A549 (cell line): ENCODE data around the gene PGPEP1. TPM values are rescaled to one million over a fixed set of nuclear protein-coding genes. Genes with fewer than 3 reads are reported as not detected.
A peak's percentile ranks its signal among the peaks of the same experiment; 100 is the strongest.

Experiments used
- ATAC-seq, 2 experiments: fragments of 200-7000 bp in 1 of 2; fragments of >200 bp in 1 of 2; cut with Nextera tagmentation in 1 of 2; cut with Tn5 transposase in 1 of 2; 3 replicates each; pipeline versions ENCODE4 v1.8.0 to v1.9.1; 2018 to 2020; ENCODE audit warnings: mild to moderate bottlenecking in 1 of 2, moderate library complexity in 1 of 2
- CTCF ChIA-PET: fragments of 300-600 bp; sonication (Branson Sonifier 250); formaldehyde crosslinking; extraction: SDS; loops from one replicate; lab custom pipeline; 2021; ENCODE audit warnings: antibody characterized with exemption, inconsistent platforms; lab: Yijun Ruan, JAX
- POLR2A ChIA-PET: fragments of 350-600 bp; formaldehyde crosslinking; extraction: SDS; loops from one replicate; lab custom pipeline; 2021; ENCODE audit warnings: antibody characterized with exemption, inconsistent platforms; lab: Yijun Ruan, JAX
- DNase-seq, 2 experiments: peaks; one replicate each; pipeline versions ENCODE4 v3.0.0 to v3.0.0-alpha.2; 2011 to 2016; ENCODE audit warnings: low read depth in 1 of 2, low spot score in 1 of 2
- FAIRE-seq: peaks from 2 replicates; lab custom pipeline; 2011; peaks lifted over from hg19 to GRCh38; lab: Jason Lieb, UNC
- H3K27ac ChIP-seq, 2 experiments: fragments of >200 bp; sonication (Bioruptor Twin); formaldehyde crosslinking; 3 replicates each; pipeline ENCODE4 v1.5.1; 2016 to 2017
- H3K4me1 ChIP-seq: fragments of >200 bp; sonication (Bioruptor Twin); formaldehyde crosslinking; 3 replicates; pipeline ENCODE4 v1.6.1; 2016
- H3K4me2 ChIP-seq: fragments of >200 bp; sonication (Bioruptor Twin); formaldehyde crosslinking; 3 replicates; pipeline ENCODE4 v1.6.1; 2016
- H3K4me3 ChIP-seq: fragments of >200 bp; sonication (Bioruptor Twin); formaldehyde crosslinking; 3 replicates; pipeline ENCODE4 v1.5.1; 2016
- H3K9me3 ChIP-seq: fragments of >200 bp; sonication (Bioruptor Twin); formaldehyde crosslinking; 3 replicates; pipeline ENCODE4 v1.6.1; 2016
- BHLHE40 ChIP-seq: IDR thresholded peaks from 2 replicates; pipeline ENCODE4 v1.6.1; 2012; ENCODE audit warnings: low read depth, low read length, inconsistent platforms
- CBX2 ChIP-seq: fragments of 200-600 bp; sonication (generic); IDR thresholded peaks from 2 replicates; pipeline ENCODE4 v1.6.1; 2016; ENCODE audit warnings: low read depth, mild to moderate bottlenecking, borderline replicate concordance
- CEBPB ChIP-seq, 2 experiments: fragments of >200 bp in 1 of 2; sonication (Bioruptor Twin) in 1 of 2; formaldehyde crosslinking in 1 of 2; IDR thresholded peaks; 2 replicates each; pipeline ENCODE4 v1.6.1; 2012 to 2016
- FOXS1 ChIP-seq: fragments of 250-450 bp; sonication (Bioruptor Pico); IDR thresholded peaks from 2 replicates; pipeline ENCODE4 v1.5.0; 2020; ENCODE audit warnings: mild to moderate bottlenecking, moderate library complexity
- GATA3 ChIP-seq: IDR thresholded peaks from 2 replicates; pipeline ENCODE4 v1.6.1; 2012; ENCODE audit warnings: borderline replicate concordance
- HOXB13 ChIP-seq: fragments of 250-450 bp; sonication (Bioruptor Pico); IDR thresholded peaks from 2 replicates; pipeline ENCODE4 v1.5.0; 2020; ENCODE audit warnings: low read depth, mild to moderate bottlenecking, moderate library complexity
- HOXB5 ChIP-seq: fragments of 250-450 bp; sonication (Bioruptor Pico); IDR thresholded peaks from 2 replicates; pipeline ENCODE4 v1.5.0; 2020; ENCODE audit warnings: mild to moderate bottlenecking, moderate library complexity
- JUNB ChIP-seq: fragments of >200 bp; sonication (Bioruptor Twin); formaldehyde crosslinking; IDR thresholded peaks from 2 replicates; pipeline ENCODE4 v1.6.1; 2016
- MYC ChIP-seq: IDR thresholded peaks from 2 replicates; pipeline ENCODE4 v1.6.1; 2012; ENCODE audit warnings: mild to moderate bottlenecking, inconsistent platforms, low read length, improper control_type of control experiment, borderline replicate concordance
- NFE2L2 ChIP-seq: fragments of 150-350 bp; conservative IDR thresholded peaks from 2 replicates; pipeline ENCODE4 v1.6.1; 2014; ENCODE audit warnings: low read length
- RAD21 ChIP-seq, 2 experiments: fragments of >200 bp in 1 of 2; sonication (Bioruptor Twin) in 1 of 2; formaldehyde crosslinking in 1 of 2; IDR thresholded peaks in 1 of 2; conservative IDR thresholded peaks in 1 of 2; 2 replicates in 1 of 2; 3 replicates in 1 of 2; pipeline ENCODE4 v1.6.1; 2012 to 2018; ENCODE audit warnings: inconsistent platforms in 1 of 2
- RCOR1 ChIP-seq: fragments of 150-350 bp; IDR thresholded peaks from 2 replicates; pipeline ENCODE4 v1.6.1; 2014; ENCODE audit warnings: antibody characterized with exemption, low read length, low read depth
- SMC3 ChIP-seq: fragments of >200 bp; sonication (Bioruptor Twin); formaldehyde crosslinking; IDR thresholded peaks from 3 replicates; pipeline ENCODE4 v1.6.1; 2018; ENCODE audit warnings: inconsistent platforms
- TFCP2L1 ChIP-seq: fragments of 250-450 bp; sonication (Bioruptor Pico); IDR thresholded peaks from 2 replicates; pipeline ENCODE4 v1.5.0; 2021; ENCODE audit warnings: mild to moderate bottlenecking
- ZSCAN20 ChIP-seq: fragments of 250-450 bp; sonication (Bioruptor Pico); IDR thresholded peaks from 2 replicates; pipeline ENCODE4 v1.8.0; 2022; ENCODE audit warnings: mild to moderate bottlenecking, moderate library complexity
- WGBS: methylation state at CpG from one replicate; pipeline ENCODE4 v1.1.6; 2017; ENCODE audit errors: missing lambda C conversion rate; 5-methylcytosine and 5-hydroxymethylcytosine counted together
- polyA plus RNA-seq, 4 experiments: library from polyadenylated mRNA; depleted of rRNA in 3 of 4; stranded (reverse); fragments of >200 nt; fragmentation: RNase III in 1 of 4; extraction: RNeasy Plus Mini Kit Qiagen cat#74134 plus additional on column Dnase treatment in 1 of 4; gene quantifications; 2 replicates in 3 of 4; 3 replicates in 1 of 4; pipeline ENCODE4 v1.2.3, GENCODE V29; 2011 to 2017
- TF ChIP-seq, protein P1 (sequence below): fragments of 200-600 bp; sonication (generic); IDR thresholded peaks from 2 replicates; pipeline ENCODE4 v1.6.1; 2016; ENCODE audit warnings: antibody characterized with exemption, mild to moderate bottlenecking, moderate library complexity

The PGPEP1 gene
- polyA plus RNA-seq, 2 of the 4 experiments (the other 2 are of a cell fraction): 5.3 to 7.1 TPM

GRCh38 chr19:18361646-18362045, 21.2 kb downstream of the PGPEP1 start:
- peaks cover 27% of the 10 kb centered on the region for H3K4me1 ChIP-seq
- peak overlapping the region; percentile 0 to 99; a peak in 4 of 6 replicates for H3K27ac ChIP-seq
- 91% methylated on average over 8 of the region's 8 CpGs for WGBS
- H3K4me3 ChIP-seq: no peak overlapping the region
- H3K4me2 ChIP-seq: no peak overlapping the region
- FAIRE-seq (no peak), DNase-seq (no peak), ATAC-seq (no peak)
- POLR2A ChIA-PET: interaction anchor here (1.0 kb wide), 1 partner anchor 13 kb away, joined by 4 read pairs; no protein-coding TSS in a partner anchor
- peaks cover 4% of the 10 kb centered on the region; the same call in 1 of the 3 replicates for H3K9me3 ChIP-seq
- CTCF ChIA-PET: interaction anchor here (2.9 to 8.1 kb wide), 3 partner anchors 12 to 49 kb away, joined by 24 to 66 read pairs (median 37); no protein-coding TSS in a partner anchor
- no peak for TF ChIP-seq BHLHE40
- TF ChIP-seq MYC: no peak
- no peak for TF ChIP-seq FOXS1
- TF ChIP-seq JUNB: no peak
- no peak for TF ChIP-seq CEBPB (IDR thresholded peaks at IDR 0.05)
- TF ChIP-seq RCOR1: no peak
- no peak for TF ChIP-seq SMC3
- no peak for TF ChIP-seq GATA3

DNA sequence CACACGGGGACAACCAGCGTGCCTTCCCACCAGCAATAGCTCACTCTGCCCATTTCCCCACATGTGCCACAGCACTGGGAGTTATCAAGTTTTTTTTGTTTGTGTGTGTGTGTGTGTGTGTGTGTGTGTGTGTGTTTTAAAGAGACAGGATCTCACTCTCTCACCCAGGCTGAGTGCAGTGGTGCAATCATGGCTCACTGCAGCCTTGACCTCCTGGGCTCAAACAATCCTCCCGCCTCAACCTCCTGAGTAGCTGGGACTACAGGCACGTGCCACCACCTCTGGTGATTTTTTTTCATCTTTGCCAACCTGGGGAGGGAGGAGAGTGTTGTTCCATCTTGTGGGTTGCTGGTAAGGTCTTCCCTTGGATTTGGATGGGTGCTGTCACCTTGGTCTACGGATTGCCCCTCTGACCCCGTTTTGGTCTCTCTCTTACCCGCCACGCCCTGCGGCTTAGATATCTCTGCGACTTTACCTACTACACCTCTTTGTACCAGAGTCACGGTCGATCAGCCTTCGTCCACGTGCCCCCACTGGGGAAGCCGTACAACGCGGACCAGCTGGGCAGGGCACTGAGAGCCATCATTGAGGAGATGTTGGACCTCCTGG, 22.6 kb downstream of the PGPEP1 start:
- 96% methylated on average over 17 of the region's 17 CpGs for WGBS
- Histone ChIP-seq H3K4me3 (no peak overlapping the region), H3K4me2 (no peak overlapping the region), H3K27ac (peak overlapping the region; percentile 97 to 99), H3K4me1 (peaks cover 27% of the 10 kb centered on the region), H3K9me3 (no peaks in the 10 kb centered on the region; the same call in 2 of the 3 replicates)
- no peak for ATAC-seq
- ChIA-PET CTCF (interaction anchor here (0.9 to 8.1 kb wide), 3 partner anchors 11 to 48 kb away, joined by 3 to 66 read pairs (median 4); no protein-coding TSS in a partner anchor), POLR2A (interaction anchor here (4.0 kb wide), 1 partner anchor 24 kb away, joined by 36 read pairs; the partner anchor contains the start of gene GDF15)
- TF ChIP-seq GATA3 (no peak), NFE2L2 (no peak), ZSCAN20 (CRISPR knock-in tag) (no peak), HOXB5 (CRISPR knock-in tag) (no peak), BHLHE40 (no peak), RAD21 (conservative IDR thresholded peaks at IDR 0.05 in 1 of 2, IDR thresholded peaks at IDR 0.05 in 1 of 2) (no peak), TFCP2L1 (CRISPR knock-in tag) (no peak)
- TF ChIP-seq, protein P1, sequence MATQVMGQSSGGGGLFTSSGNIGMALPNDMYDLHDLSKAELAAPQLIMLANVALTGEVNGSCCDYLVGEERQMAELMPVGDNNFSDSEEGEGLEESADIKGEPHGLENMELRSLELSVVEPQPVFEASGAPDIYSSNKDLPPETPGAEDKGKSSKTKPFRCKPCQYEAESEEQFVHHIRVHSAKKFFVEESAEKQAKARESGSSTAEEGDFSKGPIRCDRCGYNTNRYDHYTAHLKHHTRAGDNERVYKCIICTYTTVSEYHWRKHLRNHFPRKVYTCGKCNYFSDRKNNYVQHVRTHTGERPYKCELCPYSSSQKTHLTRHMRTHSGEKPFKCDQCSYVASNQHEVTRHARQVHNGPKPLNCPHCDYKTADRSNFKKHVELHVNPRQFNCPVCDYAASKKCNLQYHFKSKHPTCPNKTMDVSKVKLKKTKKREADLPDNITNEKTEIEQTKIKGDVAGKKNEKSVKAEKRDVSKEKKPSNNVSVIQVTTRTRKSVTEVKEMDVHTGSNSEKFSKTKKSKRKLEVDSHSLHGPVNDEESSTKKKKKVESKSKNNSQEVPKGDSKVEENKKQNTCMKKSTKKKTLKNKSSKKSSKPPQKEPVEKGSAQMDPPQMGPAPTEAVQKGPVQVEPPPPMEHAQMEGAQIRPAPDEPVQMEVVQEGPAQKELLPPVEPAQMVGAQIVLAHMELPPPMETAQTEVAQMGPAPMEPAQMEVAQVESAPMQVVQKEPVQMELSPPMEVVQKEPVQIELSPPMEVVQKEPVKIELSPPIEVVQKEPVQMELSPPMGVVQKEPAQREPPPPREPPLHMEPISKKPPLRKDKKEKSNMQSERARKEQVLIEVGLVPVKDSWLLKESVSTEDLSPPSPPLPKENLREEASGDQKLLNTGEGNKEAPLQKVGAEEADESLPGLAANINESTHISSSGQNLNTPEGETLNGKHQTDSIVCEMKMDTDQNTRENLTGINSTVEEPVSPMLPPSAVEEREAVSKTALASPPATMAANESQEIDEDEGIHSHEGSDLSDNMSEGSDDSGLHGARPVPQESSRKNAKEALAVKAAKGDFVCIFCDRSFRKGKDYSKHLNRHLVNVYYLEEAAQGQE: no peak
- no peak for FAIRE-seq
- DNase-seq: peak in 1 of 2 experiments; percentile 45

- DNase-seq (no peak), FAIRE-seq (no peak), ATAC-seq (no peak)
- ChIA-PET CTCF (interaction anchor here (1.3 to 8.1 kb wide), 2 partner anchors 15 to 47 kb away, joined by 3 to 66 read pairs; no protein-coding TSS in a partner anchor), POLR2A (interaction anchor here (1.7 to 4.0 kb wide), 2 partner anchors 23 to 27 kb away, joined by 6 to 36 read pairs; partner anchors contain the start of gene GDF15)
- WGBS: 89% methylated on average over 6 of the region's 6 CpGs
- Histone ChIP-seq H3K27ac (peak overlapping the region; percentile 97 to 99), H3K9me3 (no peaks in the 10 kb centered on the region; the same call in 2 of the 3 replicates), H3K4me1 (peaks cover 34% of the 10 kb centered on the region), H3K4me3 (no peak overlapping the region), H3K4me2 (peak overlapping the region; percentile 64; the same call in 1 of the 3 replicates)
- TF ChIP-seq CBX2: no peak
- 0 out of 2 replicates have a peak, but pooled peaks have one; percentile 34 for TF ChIP-seq HOXB13 (CRISPR knock-in tag)
Observed at GRCh38 chr19:18363787-18364186, 23.4 kb downstream of the PGPEP1 start.
